OCI-LY1 (cell line): ENCODE measurements around the gene CD207.
"Not testable (repeated sequence)": the region's sequence is repeated elsewhere in the genome, so short reads cannot be mapped to it uniquely, and the experiment has no call there.

Source experiments
- H2AFZ ChIP-seq: fragments of 200-600 bp; sonication (generic), shearing (Covaris generic); 2 replicates; pipeline ENCODE4 v1.6.0; 2014; ENCODE audit warnings: antibody characterized with exemption, mild to moderate bottlenecking, low read length
- H3F3A ChIP-seq: fragments of 200-600 bp; sonication (generic), shearing (Covaris generic); 2 replicates; pipeline ENCODE4 v1.6.0; 2014; ENCODE audit warnings: mild to moderate bottlenecking, antibody characterized with exemption, low read length, moderate library complexity; ENCODE audit not compliant: insufficient read depth
- H3K27ac ChIP-seq: fragments of 200-600 bp; sonication (generic); 2 replicates; pipeline ENCODE4 v1.5.1; 2014; ENCODE audit warnings: low read length, mixed run types, mild to moderate bottlenecking, low read depth; ENCODE audit not compliant: poor library complexity, severe bottlenecking
- H3K27me3 ChIP-seq: fragments of 200-600 bp; sonication (generic); 2 replicates; pipeline ENCODE4 v1.6.0; 2014; ENCODE audit warnings: antibody characterized with exemption, mild to moderate bottlenecking, low read length, moderate library complexity; ENCODE audit not compliant: insufficient read depth
- H3K36me3 ChIP-seq: fragments of 200-600 bp; sonication (generic); 2 replicates; pipeline ENCODE4 v1.6.1; 2014; ENCODE audit warnings: mild to moderate bottlenecking, antibody characterized with exemption, low read length, moderate library complexity, mixed read lengths; ENCODE audit not compliant: insufficient read depth
- H3K4me1 ChIP-seq: fragments of 200-600 bp; sonication (generic); 2 replicates; pipeline ENCODE4 v1.5.1; 2014; ENCODE audit warnings: mild to moderate bottlenecking, low read length, moderate library complexity; ENCODE audit not compliant: insufficient read depth, severe bottlenecking
- H3K4me2 ChIP-seq: fragments of 200-600 bp; sonication (generic), shearing (Covaris generic); 2 replicates; pipeline ENCODE4 v1.6.1; 2014; ENCODE audit warnings: low read length
- H3K4me3 ChIP-seq: fragments of 200-600 bp; sonication (generic); 2 replicates; pipeline ENCODE4 v1.5.1; 2014; ENCODE audit warnings: low read length, low read depth, mild to moderate bottlenecking, mixed read lengths; ENCODE audit not compliant: poor library complexity, severe bottlenecking
- H3K79me2 ChIP-seq: fragments of 200-600 bp; shearing (Covaris generic); 2 replicates; pipeline ENCODE4 v1.6.1; 2016; ENCODE audit warnings: mixed run types, low read length, mixed read lengths; ENCODE audit not compliant: insufficient read depth
- H3K9ac ChIP-seq: fragments of 200-600 bp; sonication (generic), shearing (Covaris generic); 2 replicates; pipeline ENCODE4 v1.6.1; 2014; ENCODE audit warnings: mild to moderate bottlenecking, low read length, mixed read lengths
- H3K9me2 ChIP-seq: fragments of 200-600 bp; sonication (generic), shearing (Covaris generic); 2 replicates; pipeline ENCODE4 v1.6.1; 2014; ENCODE audit warnings: low read depth, mild to moderate bottlenecking, low read length, mixed read lengths
- H3K9me3 ChIP-seq: fragments of 200-600 bp; shearing (Covaris generic); 2 replicates; pipeline ENCODE4 v1.6.1; 2014; ENCODE audit warnings: low read length, mixed read lengths
- H4K20me1 ChIP-seq: fragments of 200-600 bp; sonication (generic), shearing (Covaris generic); 2 replicates; pipeline ENCODE4 v1.6.0; 2016; ENCODE audit warnings: mild to moderate bottlenecking, low read length; ENCODE audit not compliant: insufficient read depth
- CTCF ChIP-seq: fragments of 200-600 bp; sonication (generic), shearing (Covaris generic); IDR thresholded peaks from 2 replicates; pipeline ENCODE4 v1.5.1; 2017; ENCODE audit warnings: mild to moderate bottlenecking, antibody characterized with exemption, low read length, moderate library complexity, mixed read lengths
- EZH2 ChIP-seq: fragments of 200-600 bp; sonication (generic), shearing (Covaris generic); IDR thresholded peaks from 2 replicates; pipeline ENCODE4 v1.8.0; 2017; ENCODE audit warnings: borderline replicate concordance, mixed run types, mild to moderate bottlenecking, antibody characterized with exemption, low read length, moderate library complexity, mixed read lengths

Gene CD207

GRCh38 chr2:70835643-70836042 is at the start of gene CD207:
Gene CD207 (minus strand): TSS chr2:70835816. CDS start chr2:70835776, 40 bp downstream.
- no peaks in the 10 kb centered on the region for H3K9me2 ChIP-seq
- H3K4me3 ChIP-seq = no peak within 1 kb of the TSS
- no peak for TF ChIP-seq EZH2
- no peak for TF ChIP-seq CTCF
- H3K9ac ChIP-seq = no peak within 1 kb of the TSS
- no peaks in the 10 kb centered on the region for H3F3A ChIP-seq
- no peak within 1 kb of the TSS for H3K4me2 ChIP-seq
- no peaks in the 10 kb centered on the region for H4K20me1 ChIP-seq
- H3K4me1 ChIP-seq = no peaks in the 10 kb centered on the region
- no peak within 1 kb of the TSS for H2AFZ ChIP-seq
- no peak within 1 kb of the TSS for H3K27ac ChIP-seq
- H3K27me3 ChIP-seq = 0 out of 2 replicates have a peak, but pooled peaks cover 3% of the 10 kb centered on the region
- H3K9me3 ChIP-seq = no peaks in the 10 kb centered on the region
- no peaks in the 10 kb centered on the region for H3K79me2 ChIP-seq
- no peaks in the 10 kb centered on the region for H3K36me3 ChIP-seq

GRCh38 chr2:70878543-70878942 is 42.9 kb upstream of the CD207 start:
- H3K9ac ChIP-seq, H2AFZ ChIP-seq, H3K9me2 ChIP-seq, H3K79me2 ChIP-seq, H3K36me3 ChIP-seq, H3F3A ChIP-seq, H3K27ac ChIP-seq, H3K4me1 ChIP-seq, H3K4me2 ChIP-seq, H3K4me3 ChIP-seq, H3K27me3 ChIP-seq, H3K9me3 ChIP-seq, H4K20me1 ChIP-seq: not testable (repeated sequence)

- H3K27ac ChIP-seq, H3K27me3 ChIP-seq, H4K20me1 ChIP-seq, H3K9ac ChIP-seq, H3K79me2 ChIP-seq, H3K4me2 ChIP-seq, H2AFZ ChIP-seq, H3K4me1 ChIP-seq, H3K4me3 ChIP-seq, H3K36me3 ChIP-seq, H3K9me2 ChIP-seq, H3K9me3 ChIP-seq, H3F3A ChIP-seq: not testable (repeated sequence)
Measured at GRCh38 chr2:70876138-70876537, 40.5 kb upstream of the CD207 start.

GRCh38 chr2:70873541-70873940 is 37.9 kb upstream of the CD207 start:
- Histone ChIP-seq H3F3A (no peaks in the 10 kb centered on the region), H3K9me3 (no peaks in the 10 kb centered on the region), H3K4me3 (no peak overlapping the region), H3K4me2 (no peak overlapping the region), H3K9me2 (no peaks in the 10 kb centered on the region), H4K20me1 (no peaks in the 10 kb centered on the region), H2AFZ (no peak overlapping the region), H3K9ac (no peak overlapping the region), H3K79me2 (no peaks in the 10 kb centered on the region), H3K27me3 (no peaks in the 10 kb centered on the region), H3K27ac (no peak overlapping the region), H3K4me1 (peaks cover 4% of the 10 kb centered on the region), H3K36me3 (no peaks in the 10 kb centered on the region)
- TF ChIP-seq EZH2 (no peak), CTCF (no peak)
